ENCODE results near the gene PRCC.

PRCC gene

DNA sequence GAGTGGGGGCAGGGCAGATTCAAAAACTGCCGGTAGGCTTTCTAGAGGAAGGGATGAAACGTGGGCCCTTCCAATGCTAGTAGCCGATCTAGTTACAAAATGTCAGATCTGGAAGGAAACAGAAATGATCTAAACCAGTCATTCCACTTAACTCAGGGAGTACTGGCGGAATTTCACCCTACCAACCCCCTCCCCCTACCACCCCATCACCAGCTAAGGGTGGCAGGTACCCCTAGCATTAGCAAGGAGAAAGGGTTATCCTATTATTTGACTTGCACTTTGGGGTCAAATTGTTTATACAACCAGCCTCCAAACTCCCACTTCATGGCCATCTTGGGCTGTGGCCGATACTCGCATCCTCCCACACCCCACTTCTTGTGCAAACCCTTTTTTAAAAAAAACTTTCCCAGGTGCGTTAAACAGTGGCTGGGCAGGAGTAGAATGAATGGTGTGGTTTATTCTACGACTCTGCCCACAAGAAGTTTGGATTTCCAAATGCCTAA lies 25.8 kb upstream of the PRCC start:
- H3K9me3 Mint-ChIP-seq: no peaks in the 10 kb centered on the region
- H3K27ac Mint-ChIP-seq: peak overlapping the region; percentile 98
- peaks cover 58% of the 10 kb centered on the region for H3K4me1 Mint-ChIP-seq (ENCODE audit: low read depth)
- H3K27me3 Mint-ChIP-seq: no peaks in the 10 kb centered on the region
- peaks cover 73% of the 10 kb centered on the region for H3K36me3 Mint-ChIP-seq (ENCODE audit: low read depth)
- peak overlapping the region; percentile 99 for H3K4me3 Mint-ChIP-seq

DNA sequence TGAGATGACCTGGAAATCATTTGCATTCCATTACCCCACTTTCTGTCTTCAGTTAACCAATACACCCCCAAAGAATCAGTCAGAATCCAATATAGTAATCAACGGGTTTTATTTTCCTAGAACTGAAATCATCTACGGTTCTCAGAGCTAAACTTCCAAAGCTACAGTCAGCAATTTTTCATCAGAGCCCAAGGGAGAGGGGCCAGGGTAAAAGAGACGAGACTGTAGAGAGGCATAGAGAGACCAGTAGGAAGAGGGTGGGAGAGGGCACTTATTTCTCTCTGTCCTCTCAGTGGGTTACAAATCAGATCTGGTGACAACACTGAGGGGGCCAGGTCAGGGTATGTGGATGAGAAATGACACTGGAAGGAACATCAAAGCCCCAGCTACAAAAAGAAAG lies 25.3 kb upstream of the PRCC start:
- Mint-ChIP-seq H3K36me3 (ENCODE audit: low read depth) (peaks cover 72% of the 10 kb centered on the region), H3K27me3 (no peaks in the 10 kb centered on the region), H3K4me3 (peak overlapping the region; percentile 99), H3K27ac (peak overlapping the region; percentile 98), H3K9me3 (no peaks in the 10 kb centered on the region), H3K4me1 (ENCODE audit: low read depth) (peaks cover 63% of the 10 kb centered on the region)

DNA sequence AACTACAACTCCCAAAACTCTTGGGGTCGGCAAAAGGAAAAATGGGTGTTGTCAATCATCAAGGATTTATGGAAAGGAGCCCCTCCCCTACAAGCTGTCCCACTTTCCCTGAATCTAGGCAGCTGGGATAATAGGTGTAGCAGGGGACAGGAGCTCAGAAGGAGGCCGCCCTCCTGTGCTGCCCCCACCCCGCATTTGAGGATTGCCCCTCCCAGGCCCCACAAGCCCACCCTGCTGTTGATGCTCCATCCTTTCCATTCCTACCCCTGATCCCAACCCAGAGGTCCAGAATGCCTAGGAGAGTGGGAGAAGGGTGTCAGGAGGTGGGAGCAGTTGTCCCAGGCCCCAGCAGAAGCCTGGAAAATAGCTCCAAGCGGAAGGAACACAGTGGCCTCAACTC lies 24.5 kb upstream of the PRCC start:
- Mint-ChIP-seq H3K9me3 (no peaks in the 10 kb centered on the region), H3K4me3 (no peak overlapping the region), H3K27me3 (no peaks in the 10 kb centered on the region), H3K27ac (peak overlapping the region; percentile 98), H3K4me1 (ENCODE audit: low read depth) (peaks cover 70% of the 10 kb centered on the region), H3K36me3 (ENCODE audit: low read depth) (peaks cover 69% of the 10 kb centered on the region)

DNA sequence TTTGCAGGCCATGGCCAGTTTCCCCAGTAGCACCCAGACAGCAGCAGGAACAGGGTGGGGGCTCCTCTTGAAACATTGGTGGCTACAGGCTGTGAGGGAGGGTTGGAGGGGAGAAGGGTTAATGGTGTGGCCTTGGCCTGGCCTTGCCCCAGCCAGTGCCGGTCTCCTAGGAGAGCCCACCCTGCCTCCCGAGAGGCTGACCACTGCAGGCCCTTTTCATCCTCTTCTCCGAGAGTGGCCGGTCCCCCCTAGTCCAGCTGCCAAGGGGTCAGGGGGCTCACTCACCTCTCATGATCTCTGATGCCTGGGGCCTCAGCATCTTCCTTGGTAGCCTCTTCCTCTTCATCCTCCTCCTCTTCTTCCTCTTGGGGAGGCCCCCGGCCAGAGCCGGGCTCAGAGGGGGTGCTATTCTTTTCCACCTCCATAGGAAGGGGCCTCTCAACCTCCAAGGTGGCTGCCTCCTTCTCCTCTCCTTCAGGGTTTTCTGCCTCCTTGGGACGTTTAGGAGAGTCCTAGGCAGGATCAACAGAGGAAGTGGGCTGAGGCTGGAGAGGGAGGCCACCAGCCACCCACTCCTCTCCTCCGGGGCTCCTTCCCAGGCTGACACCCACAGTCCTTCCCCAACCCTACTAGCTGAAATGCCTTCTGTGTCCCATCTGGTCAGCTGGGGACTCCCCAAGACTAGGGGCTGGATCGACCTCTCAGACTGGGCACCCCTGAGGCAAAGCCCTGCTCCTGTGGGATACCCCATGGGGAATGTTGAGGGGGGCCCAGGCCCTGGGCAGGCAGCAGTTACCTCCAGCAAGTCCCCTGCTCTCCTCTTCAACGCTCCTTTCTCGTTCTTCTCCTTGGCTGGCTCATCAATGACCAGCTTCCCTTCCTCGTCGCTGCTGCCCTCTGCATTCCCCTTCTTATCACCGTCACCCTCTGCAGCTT lies 23.7 kb upstream of the PRCC start:
- Mint-ChIP-seq H3K4me3 (no peak overlapping the region), H3K27me3 (no peaks in the 10 kb centered on the region), H3K27ac (peak overlapping the region; percentile 43), H3K9me3 (no peaks in the 10 kb centered on the region), H3K4me1 (ENCODE audit: low read depth) (peaks cover 78% of the 10 kb centered on the region), H3K36me3 (ENCODE audit: low read depth) (peaks cover 68% of the 10 kb centered on the region)

DNA sequence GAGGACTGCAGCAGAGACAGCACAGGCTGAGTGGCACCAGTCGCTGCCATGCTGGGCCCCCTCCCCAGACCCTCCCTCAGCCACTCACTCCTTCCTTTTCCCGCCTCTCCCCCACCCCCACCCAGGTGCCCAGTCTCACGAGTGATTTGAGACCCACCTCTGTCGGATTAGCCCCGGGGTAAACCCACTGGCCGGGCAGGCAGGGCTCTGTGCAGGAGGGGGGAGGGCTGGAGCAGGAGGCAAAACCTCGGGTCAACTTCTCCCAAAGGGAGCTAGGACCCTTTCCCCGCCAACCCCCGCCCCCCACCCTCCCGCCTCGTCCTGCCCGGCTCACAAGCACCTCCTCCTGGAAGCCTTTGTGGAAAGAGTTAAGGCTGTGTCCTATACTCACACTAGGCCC lies 23.0 kb upstream of the PRCC start:
- Mint-ChIP-seq H3K27me3 (no peaks in the 10 kb centered on the region), H3K9me3 (no peaks in the 10 kb centered on the region), H3K4me1 (ENCODE audit: low read depth) (peaks cover 79% of the 10 kb centered on the region), H3K27ac (peak overlapping the region; percentile 95), H3K36me3 (ENCODE audit: low read depth) (peaks cover 68% of the 10 kb centered on the region), H3K4me3 (no peak overlapping the region)

DNA sequence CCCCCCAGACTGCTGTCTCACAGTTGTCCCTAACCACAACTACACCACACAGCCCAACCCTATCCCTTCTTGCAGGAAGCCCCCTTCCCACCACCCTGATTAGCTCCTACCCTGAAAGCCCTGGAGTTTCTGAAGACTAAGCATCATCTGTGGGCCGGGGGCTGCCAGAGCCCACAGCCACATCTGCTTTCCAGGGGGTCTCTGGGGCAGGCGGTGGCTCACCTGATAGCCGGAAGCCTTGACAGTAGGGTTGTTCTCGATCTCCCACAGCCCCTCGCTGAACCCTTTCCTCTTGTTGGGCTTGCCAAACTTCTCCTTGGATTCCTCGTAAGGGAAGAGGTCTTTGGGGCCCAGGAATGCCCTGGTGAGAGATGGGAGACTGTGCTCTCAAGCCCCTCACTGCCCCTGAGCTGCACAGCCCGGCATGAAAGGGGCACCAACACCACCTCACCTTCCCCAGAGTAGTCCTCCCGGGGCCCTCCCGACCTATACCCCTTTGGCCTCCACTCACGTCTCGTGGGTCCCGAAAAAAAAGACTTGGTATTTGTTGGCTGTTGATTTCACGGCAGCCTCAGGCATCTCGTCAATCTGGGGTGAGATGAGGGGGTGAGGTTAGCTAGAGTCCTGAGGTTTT lies 22.4 kb upstream of the PRCC start:
- Mint-ChIP-seq H3K4me3 (no peak overlapping the region), H3K36me3 (ENCODE audit: low read depth) (peaks cover 71% of the 10 kb centered on the region), H3K9me3 (no peaks in the 10 kb centered on the region), H3K4me1 (ENCODE audit: low read depth) (peaks cover 78% of the 10 kb centered on the region), H3K27ac (peak overlapping the region; percentile 95), H3K27me3 (no peaks in the 10 kb centered on the region)

DNA sequence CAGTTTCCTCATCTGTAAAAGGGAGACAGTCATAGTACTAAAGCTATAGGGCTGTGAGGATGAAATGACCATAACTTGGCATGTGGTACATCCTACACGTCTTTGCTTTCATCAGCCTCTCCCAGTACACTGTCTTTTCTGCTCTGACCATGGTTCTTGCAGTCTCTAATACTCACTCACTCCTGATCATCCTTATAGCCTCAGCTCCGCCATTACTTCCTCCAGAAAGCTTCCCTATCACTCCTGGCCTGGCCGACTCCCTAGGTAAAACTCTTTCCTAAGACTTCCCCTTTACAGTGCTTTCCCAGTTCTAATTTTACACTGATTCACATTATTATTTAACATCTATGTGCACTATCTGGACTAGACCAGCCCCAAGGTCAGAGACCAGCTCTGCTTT lies 21.5 kb upstream of the PRCC start:
- Mint-ChIP-seq H3K36me3 (ENCODE audit: low read depth) (peaks cover 72% of the 10 kb centered on the region), H3K9me3 (no peaks in the 10 kb centered on the region), H3K4me3 (peak overlapping the region; percentile 81), H3K4me1 (ENCODE audit: low read depth) (peaks cover 74% of the 10 kb centered on the region), H3K27ac (peak overlapping the region; percentile 95), H3K27me3 (no peaks in the 10 kb centered on the region)

DNA sequence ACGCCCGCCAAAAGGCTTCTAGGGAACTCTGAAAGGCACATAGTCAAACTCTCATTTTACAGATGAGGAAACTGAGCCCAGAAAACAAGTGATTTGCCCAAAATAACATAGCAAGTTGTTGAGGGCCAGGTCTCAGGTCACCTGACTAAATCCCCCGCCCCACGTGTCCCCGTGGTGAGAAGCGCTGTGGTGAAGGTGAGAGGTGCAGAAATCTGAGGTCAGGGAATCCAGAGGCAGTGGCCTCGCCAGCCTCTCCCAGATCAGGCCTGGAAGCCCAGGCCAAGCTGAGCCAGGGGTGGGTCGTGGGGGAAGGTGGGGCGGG lies 21.0 kb upstream of the PRCC start:
- peaks cover 71% of the 10 kb centered on the region for H3K4me1 Mint-ChIP-seq (ENCODE audit: low read depth)
- H3K27me3 Mint-ChIP-seq: no peaks in the 10 kb centered on the region
- no peaks in the 10 kb centered on the region for H3K9me3 Mint-ChIP-seq
- H3K27ac Mint-ChIP-seq: peak overlapping the region; percentile 95
- H3K36me3 Mint-ChIP-seq (ENCODE audit: low read depth): peaks cover 69% of the 10 kb centered on the region
- H3K4me3 Mint-ChIP-seq: peak overlapping the region; percentile 81

DNA sequence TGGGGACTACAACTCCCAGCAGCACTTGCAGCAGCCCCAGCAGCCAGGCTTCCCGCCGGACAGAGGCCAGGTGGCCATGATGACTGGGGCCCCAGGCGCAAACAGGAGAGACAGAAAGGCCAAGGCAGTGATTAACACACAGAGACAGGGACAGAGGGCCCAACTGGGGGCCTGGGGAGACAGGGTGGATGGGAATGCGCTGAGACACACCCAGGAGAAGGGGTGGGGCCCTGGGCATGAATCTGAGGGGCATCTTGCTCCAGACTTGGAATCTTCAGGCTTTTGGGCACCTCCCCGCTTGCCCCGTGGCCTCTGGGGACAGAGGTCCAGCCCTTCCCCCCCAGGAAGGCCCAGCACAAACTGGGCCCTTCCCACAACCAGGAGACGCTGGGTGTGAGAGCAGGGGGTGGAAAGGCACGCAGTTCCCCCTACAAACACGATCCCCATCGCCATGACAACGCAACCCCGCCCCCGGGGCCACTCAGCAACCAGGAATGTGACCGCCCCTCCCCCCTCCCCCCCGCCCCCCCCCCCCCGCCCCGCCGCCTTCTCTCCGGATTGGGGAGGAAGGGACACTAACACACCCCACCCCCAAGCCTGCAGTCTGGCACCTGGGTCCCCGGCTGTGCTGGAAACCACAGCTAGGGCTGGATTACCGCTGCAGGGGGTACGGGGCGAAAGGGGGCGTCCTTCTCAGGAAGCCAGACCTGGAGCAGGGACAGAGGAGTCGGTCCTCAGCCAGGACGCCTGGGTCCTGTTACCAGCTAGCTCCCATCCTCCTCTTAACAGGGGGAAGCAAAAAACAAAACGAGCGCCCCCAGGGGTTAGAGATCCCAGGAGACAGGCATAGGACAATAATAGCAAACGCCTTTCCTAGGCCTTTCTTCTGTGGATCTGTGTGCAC lies 20.4 kb upstream of the PRCC start:
- H3K36me3 Mint-ChIP-seq (ENCODE audit: low read depth): peaks cover 63% of the 10 kb centered on the region

DNA sequence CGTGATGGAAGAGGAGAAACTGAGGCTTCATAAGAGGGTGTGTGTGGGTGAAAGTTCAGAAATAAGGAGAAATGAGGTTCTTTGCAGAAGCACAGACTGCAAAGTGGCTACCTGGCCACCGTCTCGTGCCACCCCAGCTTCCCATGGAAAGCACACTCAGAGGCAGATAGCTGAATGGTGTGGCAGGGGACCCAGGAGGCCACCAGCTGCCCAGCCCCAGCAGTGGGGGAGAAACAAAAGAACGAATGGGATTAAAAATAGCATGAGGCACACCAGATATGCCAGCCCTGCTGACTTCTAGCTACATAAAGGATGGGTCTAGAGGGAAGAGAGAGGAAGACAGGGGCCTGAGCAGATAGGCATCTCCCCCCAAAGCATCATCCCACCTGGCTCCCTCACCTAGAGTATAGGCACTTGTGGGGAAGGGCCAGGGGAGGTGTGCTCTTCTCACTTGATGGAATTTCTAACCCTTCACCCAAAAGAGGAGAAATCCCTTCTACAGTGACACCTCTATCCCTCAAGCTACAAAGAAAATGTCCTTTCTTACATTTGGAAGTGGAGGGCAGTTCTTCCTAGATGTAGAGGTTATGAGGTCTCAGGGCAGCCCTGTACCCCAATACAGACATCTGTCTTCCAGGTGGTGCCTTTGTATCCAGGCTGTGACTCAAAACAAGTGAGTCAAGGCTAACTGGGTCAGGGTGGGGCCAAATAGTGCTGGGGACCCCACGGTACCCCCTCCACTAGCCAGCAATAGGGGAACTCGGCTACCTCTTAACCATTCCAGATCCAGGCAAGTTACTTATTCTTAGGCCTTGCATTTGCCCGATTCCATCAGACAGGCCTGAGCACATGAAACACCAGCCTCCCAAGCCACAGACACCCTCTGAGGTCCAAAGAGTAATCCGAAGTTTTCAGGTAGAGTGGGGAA lies 19.3 kb upstream of the PRCC start:
- peak overlapping the region; percentile 97 for H3K4me3 Mint-ChIP-seq
- H3K9me3 Mint-ChIP-seq: no peaks in the 10 kb centered on the region
- H3K4me1 Mint-ChIP-seq (ENCODE audit: low read depth): peaks cover 63% of the 10 kb centered on the region
- H3K27me3 Mint-ChIP-seq: no peaks in the 10 kb centered on the region
- peaks cover 54% of the 10 kb centered on the region for H3K36me3 Mint-ChIP-seq (ENCODE audit: low read depth)
- H3K27ac Mint-ChIP-seq: peak overlapping the region; percentile 97

More for the DNA sequence above, 20.4 kb upstream of the PRCC start:
- H3K27ac Mint-ChIP-seq: peak overlapping the region; percentile 97
- no peaks in the 10 kb centered on the region for H3K27me3 Mint-ChIP-seq
- no peaks in the 10 kb centered on the region for H3K9me3 Mint-ChIP-seq
- H3K4me3 Mint-ChIP-seq: peak overlapping the region; percentile 97
- H3K4me1 Mint-ChIP-seq (ENCODE audit: low read depth): peaks cover 65% of the 10 kb centered on the region

DNA sequence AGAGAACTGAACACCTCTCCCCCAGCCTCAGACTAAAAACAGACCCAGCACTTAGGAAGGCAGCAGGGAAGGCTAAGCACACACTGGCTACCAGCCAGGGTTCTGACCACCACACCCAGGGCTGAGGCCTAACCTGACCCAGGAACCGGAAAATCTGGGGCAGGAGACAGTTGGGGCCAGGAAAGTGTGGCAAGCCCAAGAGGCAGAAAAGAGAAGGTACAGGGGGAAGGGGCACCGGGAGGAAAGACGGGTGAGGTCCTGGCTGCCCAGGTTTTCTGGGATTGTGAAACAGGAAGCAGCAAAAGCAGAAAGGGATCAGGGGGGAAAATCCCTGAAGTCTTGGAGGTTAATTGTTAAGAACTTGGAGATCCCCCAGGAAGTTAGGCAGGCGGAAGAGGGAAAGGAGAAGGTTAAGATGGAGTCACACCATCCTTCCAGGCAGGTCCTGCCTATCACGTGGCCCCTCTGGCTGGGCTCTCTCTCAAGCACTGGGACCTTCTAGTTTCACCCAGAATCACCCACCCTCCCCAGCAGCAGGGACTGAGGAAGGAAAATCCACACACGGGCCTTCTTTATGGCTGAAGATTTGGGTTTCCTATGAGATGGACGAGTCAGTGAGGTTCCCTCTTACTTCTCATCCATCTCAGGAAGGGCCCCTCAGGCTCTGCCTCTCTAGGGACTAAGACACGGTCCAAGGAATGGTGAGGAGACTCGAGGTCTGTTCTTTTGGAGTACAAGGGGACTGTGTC lies 18.5 kb upstream of the PRCC start:
- H3K36me3 Mint-ChIP-seq (ENCODE audit: low read depth): peaks cover 49% of the 10 kb centered on the region
- no peaks in the 10 kb centered on the region for H3K9me3 Mint-ChIP-seq
- H3K27ac Mint-ChIP-seq: peak overlapping the region; percentile 97
- H3K4me1 Mint-ChIP-seq (ENCODE audit: low read depth): peaks cover 66% of the 10 kb centered on the region
- H3K4me3 Mint-ChIP-seq: peak overlapping the region; percentile 97
- no peaks in the 10 kb centered on the region for H3K27me3 Mint-ChIP-seq

DNA sequence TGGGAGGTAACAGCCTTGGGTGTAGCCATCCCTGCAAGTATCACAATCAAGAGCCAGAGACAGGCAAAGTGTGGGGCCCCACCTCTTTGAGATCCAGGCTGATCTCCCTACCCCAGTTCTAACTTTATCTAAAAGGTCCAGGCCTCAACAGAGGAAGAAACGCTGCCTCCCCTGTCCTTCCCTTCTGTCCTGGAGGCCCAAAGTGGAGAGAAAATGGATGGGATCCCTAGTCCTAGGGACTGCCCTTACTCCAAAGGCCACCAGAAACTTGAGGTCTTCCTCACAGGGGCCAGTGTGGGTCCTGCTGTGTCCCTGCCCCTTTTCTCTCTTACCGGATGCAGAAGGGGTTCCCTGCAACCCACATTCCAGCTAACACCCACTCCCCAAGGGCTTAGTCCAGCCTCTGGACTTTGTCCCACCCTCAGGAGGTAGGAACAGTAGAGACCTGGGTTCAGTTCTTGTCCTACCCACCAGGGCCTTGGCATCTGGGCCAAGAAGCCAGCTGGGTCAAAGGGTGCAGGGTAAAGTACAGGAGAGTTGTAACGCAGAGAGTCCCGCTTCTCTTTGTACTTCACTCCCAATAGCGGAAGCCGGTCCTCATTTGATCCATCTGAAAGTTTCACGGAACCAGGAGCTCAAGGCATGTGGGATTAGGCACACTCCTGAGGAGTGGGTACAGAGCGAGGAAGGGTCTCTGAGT lies 17.8 kb upstream of the PRCC start:
- H3K27me3 Mint-ChIP-seq: no peaks in the 10 kb centered on the region
- peaks cover 45% of the 10 kb centered on the region for H3K36me3 Mint-ChIP-seq (ENCODE audit: low read depth)
- peaks cover 62% of the 10 kb centered on the region for H3K4me1 Mint-ChIP-seq (ENCODE audit: low read depth)
- no peaks in the 10 kb centered on the region for H3K9me3 Mint-ChIP-seq
- peak overlapping the region; percentile 97 for H3K4me3 Mint-ChIP-seq
- peak overlapping the region; percentile 97 for H3K27ac Mint-ChIP-seq

DNA sequence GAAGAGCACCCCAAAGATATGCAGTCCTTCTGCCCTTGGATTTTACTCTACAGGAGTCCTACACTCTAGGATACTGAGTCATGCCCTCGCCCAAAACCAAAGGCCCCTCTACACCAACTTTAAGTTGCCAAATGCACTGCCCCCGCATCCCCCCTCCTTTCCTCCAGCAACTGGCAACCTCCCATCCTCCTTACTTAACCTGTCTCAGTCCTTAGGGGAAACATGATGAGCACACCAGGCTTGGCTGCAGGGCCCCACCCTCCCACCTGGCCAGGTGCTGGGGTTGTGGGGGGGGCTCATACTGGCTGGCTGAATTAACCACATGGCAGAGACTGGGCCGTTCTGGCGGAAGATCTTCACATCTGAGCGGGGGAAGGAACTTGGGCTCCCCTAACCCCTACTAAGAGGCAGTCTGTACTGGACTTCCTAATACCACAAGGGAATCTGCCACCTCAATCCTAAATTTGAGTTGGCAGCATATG lies 17.1 kb upstream of the PRCC start:
- Mint-ChIP-seq H3K27ac (peak overlapping the region; percentile 97), H3K9me3 (no peaks in the 10 kb centered on the region), H3K4me1 (ENCODE audit: low read depth) (peaks cover 59% of the 10 kb centered on the region), H3K27me3 (no peaks in the 10 kb centered on the region), H3K36me3 (ENCODE audit: low read depth) (peaks cover 42% of the 10 kb centered on the region), H3K4me3 (peak overlapping the region; percentile 97)
